Endodermal cell (in vitro differentiated cells): ENCODE data around the gene THSD4. TPM values are rescaled to one million over a fixed set of nuclear protein-coding genes. Genes with fewer than 3 reads are reported as not detected.

Source experiments
- DNase-seq: peaks from one replicate; pipeline ENCODE4 v3.0.0-alpha.2; 2017
- H3K27ac ChIP-seq: 2 replicates; pipeline ENCODE4 v1.5.1; 2013; ENCODE audit warnings: mild to moderate bottlenecking, low read depth, low read length, moderate library complexity
- H3K27me3 ChIP-seq: 2 replicates; pipeline ENCODE4 v1.6.1; 2013; ENCODE audit warnings: mild to moderate bottlenecking, low read length, moderate library complexity; ENCODE audit not compliant: insufficient read depth, control insufficient read depth, poor library complexity, severe bottlenecking
- H3K36me3 ChIP-seq: 2 replicates; pipeline ENCODE4 v1.7.0; 2013; ENCODE audit warnings: mild to moderate bottlenecking, low read length, moderate library complexity; ENCODE audit not compliant: control insufficient read depth, insufficient read depth
- H3K4me1 ChIP-seq: one replicate; pipeline ENCODE4 v1.7.0; 2013; ENCODE audit warnings: low read length; ENCODE audit not compliant: control insufficient read depth, insufficient read depth
- H3K4me3 ChIP-seq: 2 replicates; pipeline ENCODE4 v1.5.1; 2013; ENCODE audit warnings: mild to moderate bottlenecking, low read length, moderate library complexity
- H3K9ac ChIP-seq: 2 replicates; pipeline ENCODE4 v1.6.1; 2013; ENCODE audit warnings: mild to moderate bottlenecking, low read length, moderate library complexity; ENCODE audit not compliant: poor library complexity, severe bottlenecking; ENCODE audit errors: extremely low read depth
- H3K9me3 ChIP-seq: 2 replicates; pipeline ENCODE4 v1.6.1; 2013; ENCODE audit warnings: mild to moderate bottlenecking, low read length, moderate library complexity; ENCODE audit not compliant: control insufficient read depth
- H3K27ac Mint-ChIP-seq: 2 replicates; pipeline ENCODE4 v1.8.0; 2020; ENCODE audit warnings: mixed read lengths
- H3K27me3 Mint-ChIP-seq: 2 replicates; pipeline ENCODE4 v1.8.0; 2021; ENCODE audit warnings: mild to moderate bottlenecking, mixed read lengths; ENCODE audit not compliant: insufficient read depth
- H3K36me3 Mint-ChIP-seq: 2 replicates; pipeline ENCODE4 v1.8.0; 2020; ENCODE audit warnings: low read depth, mixed read lengths
- H3K4me1 Mint-ChIP-seq: 2 replicates; pipeline ENCODE4 v1.8.0; 2020; ENCODE audit warnings: mixed read lengths
- H3K4me3 Mint-ChIP-seq: 2 replicates; pipeline ENCODE4 v1.8.0; 2020; ENCODE audit warnings: mild to moderate bottlenecking, moderate library complexity, mixed read lengths
- H3K9me3 Mint-ChIP-seq: 2 replicates; pipeline ENCODE4 v1.8.0; 2020; ENCODE audit warnings: mild to moderate bottlenecking, mixed read lengths
- CTCF ChIP-seq: fragments of 200-600 bp; sonication (generic); conservative IDR thresholded peaks from 2 replicates; pipeline ENCODE4 v1.5.0; 2021; ENCODE audit warnings: antibody characterized with exemption, mild to moderate bottlenecking
- WGBS, 2 experiments: methylation state at CpG; one replicate each; pipeline versions ENCODE4 v1.1.5 to v1.1.7; 2013; ENCODE audit warnings: missing lambda C conversion rate in 2 of 2, mixed read lengths in 1 of 2; ENCODE audit not compliant: insufficient coverage in 1 of 2, insufficient read length in 1 of 2; 5-methylcytosine and 5-hydroxymethylcytosine counted together
- total RNA-seq, 2 donors: library from RNA; stranded (reverse); fragmentation: NEBNext Ultra II Directional in 1 of 2; extraction: Animal tissue kit (Norgen Biotek cat#: 25700) in 1 of 2; gene quantifications; 2 replicates in 1 of 2; 3 replicates in 1 of 2; pipeline ENCODE4 v1.2.1, GENCODE V29; 2021

THSD4 gene
- total RNA-seq, 2 donors from 2014 or later: 4.6 to 5.4 TPM

- Histone ChIP-seq H3K27ac (no peak overlapping the region), H3K9ac (no peak overlapping the region), H3K9me3 (no peaks in the 10 kb centered on the region), H3K27me3 (no peaks in the 10 kb centered on the region), H3K36me3 (no peaks in the 10 kb centered on the region), H3K4me1 (no peaks in the 10 kb centered on the region), H3K4me3 (no peak overlapping the region)
- H3K4me3 Mint-ChIP-seq: no peak overlapping the region
- DNase-seq: no peak
- no peaks in the 10 kb centered on the region for H3K4me1 Mint-ChIP-seq
- TF ChIP-seq CTCF: no peak
- H3K27me3 Mint-ChIP-seq: no peaks in the 10 kb centered on the region
- no peaks in the 10 kb centered on the region for H3K36me3 Mint-ChIP-seq
- H3K9me3 Mint-ChIP-seq: no peaks in the 10 kb centered on the region
- WGBS, 2 experiments: 91 to 93% methylated on average over 7 of the region's 7 CpGs
- H3K27ac Mint-ChIP-seq: no peak overlapping the region
These were observed 235.5 kb downstream of the THSD4 start for GRCh38 chr15:71350622-71351378.

- Histone ChIP-seq H3K4me1 (no peaks in the 10 kb centered on the region), H3K4me3 (no peak overlapping the region), H3K27me3 (no peaks in the 10 kb centered on the region), H3K9me3 (no peaks in the 10 kb centered on the region), H3K27ac (no peak overlapping the region), H3K9ac (no peak overlapping the region), H3K36me3 (no peaks in the 10 kb centered on the region)
- 95 to 100% methylated on average over 5 of the region's 5 CpGs for WGBS, 2 experiments
- no peaks in the 10 kb centered on the region for H3K4me1 Mint-ChIP-seq
- H3K27me3 Mint-ChIP-seq: no peaks in the 10 kb centered on the region
- TF ChIP-seq CTCF: no peak
- DNase-seq: no peak
- no peak overlapping the region for H3K4me3 Mint-ChIP-seq
- no peaks in the 10 kb centered on the region for H3K9me3 Mint-ChIP-seq
- H3K36me3 Mint-ChIP-seq: no peaks in the 10 kb centered on the region
- no peak overlapping the region for H3K27ac Mint-ChIP-seq
These were observed 236.9 kb downstream of the THSD4 start for GRCh38 chr15:71352125-71352524.

GRCh38 chr15:71352765-71353164 is 237.5 kb downstream of the THSD4 start:
- Histone ChIP-seq H3K9me3 (no peaks in the 10 kb centered on the region), H3K4me3 (no peak overlapping the region), H3K9ac (no peak overlapping the region), H3K36me3 (no peaks in the 10 kb centered on the region), H3K27me3 (no peaks in the 10 kb centered on the region), H3K27ac (no peak overlapping the region), H3K4me1 (no peaks in the 10 kb centered on the region)
- Mint-ChIP-seq H3K9me3 (no peaks in the 10 kb centered on the region), H3K4me3 (no peak overlapping the region), H3K27me3 (no peaks in the 10 kb centered on the region), H3K27ac (no peak overlapping the region), H3K36me3 (no peaks in the 10 kb centered on the region), H3K4me1 (no peaks in the 10 kb centered on the region)
- DNase-seq: no peak
- no peak for TF ChIP-seq CTCF
- WGBS, 2 experiments: 91 to 92% methylated on average over 2 to 5 of the region's 6 CpGs
